NCI-H2171 treated with DMSO at 0.1 percent for 48 hours (cell line): ENCODE measurements around the gene MRNIP.

Experiments
- DNase-seq: peaks from one replicate; lab custom pipeline; 2025; lab: John Stamatoyannopoulos, UW

Gene MRNIP

GRCh38 chr5:179858586-179859427 is at the start of gene MRNIP:
Gene MRNIP (minus strand): TSS chr5:179858817. CDS start chr5:179858796, 21 bp downstream.
- DNase-seq, result peak; percentile 82

- DNase-seq, result peak; percentile 6
Observed at GRCh38 chr5:179907556-179908324, 49.1 kb upstream of the MRNIP start, which contains the start of gene TBC1D9B. Gene TBC1D9B (minus strand): TSS chr5:179907897. CDS start chr5:179907821, 76 bp downstream.

- no peak for DNase-seq
Observed at GRCh38 chr5:179906795-179907555, 48.4 kb upstream of the MRNIP start.

GRCh38 chr5:179906294-179906794 is 47.7 kb upstream of the MRNIP start:
- no peak for DNase-seq

DNA sequence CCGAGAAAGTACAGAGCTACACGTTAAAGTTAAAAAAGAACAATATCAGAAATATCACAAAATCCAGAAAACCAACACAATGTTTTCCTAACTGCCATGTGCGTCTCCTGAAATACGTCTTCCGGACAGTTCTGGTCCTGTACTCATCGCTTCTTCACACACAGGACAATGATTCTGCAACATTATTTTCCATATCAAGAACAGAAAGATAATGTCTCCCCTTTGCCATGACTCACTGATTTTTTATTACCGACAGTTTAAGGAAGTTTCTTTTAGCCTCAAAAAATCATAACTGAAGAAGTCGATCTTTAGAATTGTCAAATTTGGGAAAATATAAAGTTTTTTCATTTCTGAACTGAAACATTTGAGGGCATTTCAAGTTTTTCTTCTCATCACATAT is 46.5 kb upstream of the MRNIP start:
- no peak for DNase-seq

DNA sequence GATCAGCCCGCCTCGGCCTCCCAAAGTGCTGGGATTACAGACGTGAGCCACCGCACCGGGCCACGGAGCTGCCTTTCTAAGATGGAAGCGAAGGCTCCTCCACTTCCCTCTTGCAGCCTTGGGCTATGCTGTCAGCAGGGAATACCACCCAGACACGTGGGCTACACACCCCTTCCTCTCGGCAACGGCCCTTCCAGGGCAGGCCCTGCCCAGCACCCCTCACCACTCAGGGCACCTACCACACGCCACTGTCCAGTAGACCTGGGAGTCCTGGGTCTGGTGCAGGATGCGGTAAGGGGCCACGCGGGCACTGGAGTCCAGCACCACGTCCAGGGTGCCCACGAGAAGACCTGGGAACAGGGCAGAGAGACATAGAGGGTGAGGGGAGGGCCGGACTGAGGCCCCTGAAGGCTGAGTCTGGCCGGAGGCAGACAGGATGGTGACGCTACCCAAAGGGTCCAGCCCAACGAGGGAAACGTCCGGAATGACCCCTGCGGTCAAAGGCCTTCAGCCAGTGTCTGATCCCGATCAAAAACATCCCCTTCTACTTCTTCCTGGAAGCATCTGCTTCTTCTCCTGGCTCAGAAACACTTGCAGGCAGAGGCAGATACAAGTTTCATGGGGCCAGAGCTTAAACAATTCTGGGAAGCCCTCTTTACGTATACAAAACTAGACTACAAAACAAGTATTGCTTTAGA is 46.0 kb upstream of the MRNIP start:
- DNase-seq, result no peak

GRCh38 chr5:179902763-179903158 is 44.1 kb upstream of the MRNIP start:
- no peak for DNase-seq

GRCh38 chr5:179901915-179902762 is 43.5 kb upstream of the MRNIP start:
- no peak for DNase-seq

- no peak for DNase-seq
Observed at GRCh38 chr5:179901462-179901861, 42.8 kb upstream of the MRNIP start.

DNA sequence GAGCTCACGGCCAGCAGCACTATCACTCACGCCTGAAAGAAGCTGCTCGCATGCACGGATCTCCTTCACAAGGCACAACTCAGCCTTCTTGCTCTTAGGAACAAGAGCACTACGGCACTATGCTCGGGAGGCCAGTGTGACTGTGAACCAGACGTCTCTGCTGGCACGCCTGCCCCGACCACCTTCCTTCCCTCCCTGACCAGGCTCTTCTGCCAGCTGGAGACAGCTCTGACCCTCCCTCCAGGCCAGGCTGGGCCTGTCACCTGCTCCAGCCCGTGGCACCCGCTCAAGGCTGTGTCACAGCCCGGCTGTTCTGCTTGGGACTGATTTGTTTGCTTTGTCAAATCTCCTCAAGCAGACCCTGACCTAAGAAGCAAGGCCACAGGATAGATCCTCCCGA is 42.1 kb upstream of the MRNIP start:
- DNase-seq, result no peak

- DNase-seq, result no peak
Observed at GRCh38 chr5:179900206-179900605, 41.6 kb upstream of the MRNIP start.

- no peak for DNase-seq
Observed at GRCh38 chr5:179895861-179896260, 37.2 kb upstream of the MRNIP start.

- DNase-seq, result no peak
Observed at GRCh38 chr5:179893958-179894895, 35.6 kb upstream of the MRNIP start.

- DNase-seq, result no peak
Observed at GRCh38 chr5:179893076-179893957, 34.7 kb upstream of the MRNIP start.

- DNase-seq, result no peak
Observed at GRCh38 chr5:179892255-179892654, 33.6 kb upstream of the MRNIP start.

- DNase-seq, result no peak
Observed at GRCh38 chr5:179890751-179891682, 32.4 kb upstream of the MRNIP start.

DNA sequence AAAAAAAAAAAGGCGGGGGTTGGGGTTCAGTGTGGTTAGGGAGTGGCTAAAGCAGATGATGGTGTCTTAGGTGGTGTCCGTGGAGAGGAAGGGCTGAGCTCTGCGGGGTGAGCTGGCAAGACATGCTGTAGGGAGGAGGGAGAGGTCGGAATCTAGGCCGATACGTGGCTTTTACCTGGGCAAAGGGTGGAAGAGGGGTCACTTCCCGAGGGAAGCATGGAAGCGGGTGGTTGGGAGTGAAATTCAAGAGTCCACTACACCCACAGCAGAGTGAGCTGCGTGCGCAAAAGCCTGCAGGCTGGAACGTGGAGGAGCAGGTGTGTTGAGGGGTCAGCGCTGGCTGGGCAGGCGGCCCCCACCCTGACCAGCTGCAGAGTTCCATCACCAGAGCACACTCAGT is 31.3 kb upstream of the MRNIP start:
- no peak for DNase-seq
